ENCODE measurements around the gene ZHX3.

The ZHX3 gene

GRCh38 chr20:41170386-41171105 is 147.0 kb downstream of the ZHX3 start:
- peaks cover 10% of the 10 kb centered on the region for H3K4me1 ChIP-seq (ENCODE audit: control insufficient read depth, insufficient read depth, low read length, poor library complexity, severe bottlenecking)
- no peak overlapping the region for H3K27ac ChIP-seq (ENCODE audit: low read depth, low read length, severe bottlenecking)
- H3K4me3 ChIP-seq (ENCODE audit: extremely low read depth, insufficient read depth, low read length, poor library complexity, severe bottlenecking) = no peak overlapping the region
- H3K36me3 ChIP-seq (ENCODE audit: control insufficient read depth, insufficient read depth, low read length) = peaks cover 99% of the 10 kb centered on the region
- no peaks in the 10 kb centered on the region for H3K9me3 ChIP-seq (ENCODE audit: control insufficient read depth, low read length)
- WGBS, 2 experiments (ENCODE audit: insufficient coverage in 2 of 2) = 96 to 97% methylated on average over 6 of the region's 6 CpGs

- Histone ChIP-seq H3K27ac (ENCODE audit: low read depth, low read length, severe bottlenecking) (no peak overlapping the region), H3K9me3 (ENCODE audit: control insufficient read depth, low read length) (no peaks in the 10 kb centered on the region), H3K4me1 (ENCODE audit: control insufficient read depth, insufficient read depth, low read length, poor library complexity, severe bottlenecking) (peaks cover 10% of the 10 kb centered on the region), H3K4me3 (ENCODE audit: extremely low read depth, insufficient read depth, low read length, poor library complexity, severe bottlenecking) (no peak overlapping the region), H3K36me3 (ENCODE audit: control insufficient read depth, insufficient read depth, low read length) (peaks cover 99% of the 10 kb centered on the region)
- WGBS, 2 experiments (ENCODE audit: insufficient coverage in 2 of 2) = 94 to 98% methylated on average over 13 to 14 of the region's 14 CpGs
Observed at GRCh38 chr20:41169791-41170351, 147.7 kb downstream of the ZHX3 start.

- Histone ChIP-seq H3K4me1 (ENCODE audit: control insufficient read depth, insufficient read depth, low read length, poor library complexity, severe bottlenecking) (peaks cover 6% of the 10 kb centered on the region), H3K4me3 (ENCODE audit: extremely low read depth, insufficient read depth, low read length, poor library complexity, severe bottlenecking) (no peak overlapping the region), H3K36me3 (ENCODE audit: control insufficient read depth, insufficient read depth, low read length) (peaks cover 99% of the 10 kb centered on the region), H3K27ac (ENCODE audit: low read depth, low read length, severe bottlenecking) (no peak overlapping the region), H3K9me3 (ENCODE audit: control insufficient read depth, low read length) (no peaks in the 10 kb centered on the region)
- WGBS, 2 experiments (ENCODE audit: insufficient coverage in 2 of 2) = 88 to 91% methylated on average over 9 of the region's 9 CpGs
Observed at GRCh38 chr20:41169162-41169690, 148.3 kb downstream of the ZHX3 start.

- WGBS, 2 experiments (ENCODE audit: insufficient coverage in 2 of 2) = 93 to 96% methylated on average over 9 to 10 of the region's 10 CpGs
- Histone ChIP-seq H3K4me3 (ENCODE audit: extremely low read depth, insufficient read depth, low read length, poor library complexity, severe bottlenecking) (no peak overlapping the region), H3K27ac (ENCODE audit: low read depth, low read length, severe bottlenecking) (no peak overlapping the region), H3K36me3 (ENCODE audit: control insufficient read depth, insufficient read depth, low read length) (peaks cover 99% of the 10 kb centered on the region), H3K9me3 (ENCODE audit: control insufficient read depth, low read length) (no peaks in the 10 kb centered on the region), H3K4me1 (ENCODE audit: control insufficient read depth, insufficient read depth, low read length, poor library complexity, severe bottlenecking) (peaks cover under 1% of the 10 kb centered on the region)
Observed at GRCh38 chr20:41168281-41169161, 149.0 kb downstream of the ZHX3 start.

GRCh38 chr20:41167481-41168253 is 149.9 kb downstream of the ZHX3 start:
- Histone ChIP-seq H3K27ac (ENCODE audit: low read depth, low read length, severe bottlenecking) (no peak overlapping the region), H3K4me3 (ENCODE audit: extremely low read depth, insufficient read depth, low read length, poor library complexity, severe bottlenecking) (no peak overlapping the region), H3K9me3 (ENCODE audit: control insufficient read depth, low read length) (no peaks in the 10 kb centered on the region), H3K36me3 (ENCODE audit: control insufficient read depth, insufficient read depth, low read length) (peaks cover 100% of the 10 kb centered on the region), H3K4me1 (ENCODE audit: control insufficient read depth, insufficient read depth, low read length, poor library complexity, severe bottlenecking) (no peaks in the 10 kb centered on the region)
- 97 to 100% methylated on average over 7 to 8 of the region's 11 CpGs for WGBS, 2 experiments (ENCODE audit: insufficient coverage in 2 of 2)

GRCh38 chr20:41167118-41167470 is 150.4 kb downstream of the ZHX3 start:
- H3K4me1 ChIP-seq (ENCODE audit: control insufficient read depth, insufficient read depth, low read length, poor library complexity, severe bottlenecking) = no peaks in the 10 kb centered on the region
- no peak overlapping the region for H3K4me3 ChIP-seq (ENCODE audit: extremely low read depth, insufficient read depth, low read length, poor library complexity, severe bottlenecking)
- no peak overlapping the region for H3K27ac ChIP-seq (ENCODE audit: low read depth, low read length, severe bottlenecking)
- H3K36me3 ChIP-seq (ENCODE audit: control insufficient read depth, insufficient read depth, low read length) = peaks cover 100% of the 10 kb centered on the region
- H3K9me3 ChIP-seq (ENCODE audit: control insufficient read depth, low read length) = no peaks in the 10 kb centered on the region
- 92 to 94% methylated on average over 2 to 3 of the region's 3 CpGs for WGBS, 2 experiments (ENCODE audit: insufficient coverage in 2 of 2)

GRCh38 chr20:41166201-41167117 is 151.1 kb downstream of the ZHX3 start:
- peaks cover 100% of the 10 kb centered on the region for H3K36me3 ChIP-seq (ENCODE audit: control insufficient read depth, insufficient read depth, low read length)
- H3K27ac ChIP-seq (ENCODE audit: low read depth, low read length, severe bottlenecking) = no peak overlapping the region
- WGBS, 2 experiments (ENCODE audit: insufficient coverage in 2 of 2) = 94% methylated on average over 18 to 20 of the region's 27 CpGs
- no peaks in the 10 kb centered on the region for H3K9me3 ChIP-seq (ENCODE audit: control insufficient read depth, low read length)
- H3K4me3 ChIP-seq (ENCODE audit: extremely low read depth, insufficient read depth, low read length, poor library complexity, severe bottlenecking) = no peak overlapping the region
- no peaks in the 10 kb centered on the region for H3K4me1 ChIP-seq (ENCODE audit: control insufficient read depth, insufficient read depth, low read length, poor library complexity, severe bottlenecking)

GRCh38 chr20:41165001-41165882 is 152.3 kb downstream of the ZHX3 start:
- H3K4me1 ChIP-seq (ENCODE audit: control insufficient read depth, insufficient read depth, low read length, poor library complexity, severe bottlenecking) = no peaks in the 10 kb centered on the region
- 97 to 98% methylated on average over 19 to 21 of the region's 24 CpGs for WGBS, 2 experiments (ENCODE audit: insufficient coverage in 2 of 2)
- H3K27ac ChIP-seq (ENCODE audit: low read depth, low read length, severe bottlenecking) = no peak overlapping the region
- H3K36me3 ChIP-seq (ENCODE audit: control insufficient read depth, insufficient read depth, low read length) = peaks cover 100% of the 10 kb centered on the region
- H3K9me3 ChIP-seq (ENCODE audit: control insufficient read depth, low read length) = no peaks in the 10 kb centered on the region
- H3K4me3 ChIP-seq (ENCODE audit: extremely low read depth, insufficient read depth, low read length, poor library complexity, severe bottlenecking) = no peak overlapping the region

- no peaks in the 10 kb centered on the region for H3K4me1 ChIP-seq (ENCODE audit: control insufficient read depth, insufficient read depth, low read length, poor library complexity, severe bottlenecking)
- WGBS, 2 experiments (ENCODE audit: insufficient coverage in 2 of 2) = 96 to 99% methylated on average over 9 to 10 of the region's 11 CpGs
- H3K27ac ChIP-seq (ENCODE audit: low read depth, low read length, severe bottlenecking) = no peak overlapping the region
- peaks cover 100% of the 10 kb centered on the region for H3K36me3 ChIP-seq (ENCODE audit: control insufficient read depth, insufficient read depth, low read length)
- no peak overlapping the region for H3K4me3 ChIP-seq (ENCODE audit: extremely low read depth, insufficient read depth, low read length, poor library complexity, severe bottlenecking)
- H3K9me3 ChIP-seq (ENCODE audit: control insufficient read depth, low read length) = no peaks in the 10 kb centered on the region
Observed at GRCh38 chr20:41163821-41164220, 153.7 kb downstream of the ZHX3 start.

Data from mesodermal cell (in vitro differentiated cells).